ENCODE data around the gene RLBP1. TPM values are rescaled to one million over a fixed set of nuclear protein-coding genes. Genes with fewer than 3 reads are reported as not detected.

Gene RLBP1
- total and polyA plus RNA-seq, 2 of the 4 experiments (the other 2 are of a cell fraction) = not detected

DNA sequence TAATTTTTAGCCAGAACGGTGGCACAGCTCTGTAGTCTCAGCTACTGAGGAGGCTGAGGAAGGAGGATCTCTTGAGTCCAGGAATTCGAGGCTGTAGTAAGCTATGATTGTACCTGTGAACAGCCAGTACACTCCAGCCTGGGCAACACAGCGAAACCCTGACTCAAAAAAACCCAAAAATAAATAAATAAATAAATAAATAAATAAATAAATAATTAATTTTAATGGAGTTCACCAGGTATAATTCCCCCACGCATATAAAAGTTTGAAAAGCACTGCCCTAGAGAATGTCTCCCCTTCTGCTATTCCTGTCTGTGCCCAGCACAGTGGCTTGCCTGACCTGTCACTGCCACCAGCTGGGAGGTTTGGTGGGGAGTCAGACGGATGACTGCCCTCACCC is 4.2 kb upstream of the RLBP1 start:
- intact Hi-C loops (cut with micrococcal nuclease) (no loop called here), dilution Hi-C loops (cut with HindIII; ENCODE audit: low sequenced_read_pairs, unreplicated experiment) (no loop called here), in situ Hi-C loops (cut with MboI; ENCODE audit: low sequenced_read_pairs) (no loop called here)
- H3K79me1 ChIP-seq (ENCODE audit: low read depth in 1 of 2, low read length in 2 of 2) = no peaks in the 10 kb centered on the region
- ChIA-PET POLR2A (ENCODE audit: unreplicated experiment) (no interaction called here), CTCF (interaction anchor here (1.2 kb wide), 1 partner anchor 18 kb away, joined by 4 read pairs; no protein-coding TSS in a partner anchor)
- no peak overlapping the region for H3K14ac ChIP-seq (replicated peaks; ENCODE audit: low read depth, low read length)
- no CpG with 5 or more reads among the region's 5 CpGs for WGBS, 2 experiments (ENCODE audit: extremely low coverage in 2 of 2, insufficient read length in 1 of 2)
- no peak overlapping the region for H2BK120ac ChIP-seq (ENCODE audit: low read depth, low read length)
- H3K4me1 ChIP-seq (ENCODE audit: control insufficient read depth, insufficient read depth, low read length) = peaks cover 4% of the 10 kb centered on the region; the same call in 1 of the 2 replicates
- H2BK20ac ChIP-seq (ENCODE audit: low read depth, low read length) = no peak overlapping the region
- H2BK15ac ChIP-seq (ENCODE audit: low read depth, low read length) = no peak overlapping the region
- no peak overlapping the region for H4K5ac ChIP-seq (ENCODE audit: low read depth, low read length)
- H3K4me3 ChIP-seq (ENCODE audit: insufficient read depth, low read depth, low read length) = no peak overlapping the region
- no peak overlapping the region for H3K23ac ChIP-seq (ENCODE audit: low read depth, low read length)
- H4K20me1 ChIP-seq (ENCODE audit: insufficient read depth, low read length) = no peaks in the 10 kb centered on the region
- no TSS peak for BruUV-seq (replicated peaks)
- no peak overlapping the region for H3K9ac ChIP-seq (ENCODE audit: low read depth, low read length)
- H3K27me3 ChIP-seq (ENCODE audit: control insufficient read depth, insufficient read depth, low read length) = no peaks in the 10 kb centered on the region; the same call in 1 of the 2 replicates
- no peak overlapping the region for H3K56ac ChIP-seq (ENCODE audit: extremely low read depth, insufficient read depth, low read length)
- peak overlapping the region; percentile 66 for H2AK9ac ChIP-seq (replicated peaks; ENCODE audit: low read depth, low read length, poor library complexity)
- ATAC-seq (ENCODE audit: low read depth) (no peak), DNase-seq (no peak)
- H3K18ac ChIP-seq (ENCODE audit: low read depth, low read length) = no peak overlapping the region
- no peak overlapping the region for H3K4ac ChIP-seq (ENCODE audit: low read depth, low read length)
- H3K9me3 ChIP-seq (ENCODE audit: control insufficient read depth, insufficient read depth, low read length) = no peaks in the 10 kb centered on the region
- H4K91ac ChIP-seq (ENCODE audit: insufficient read depth, low read depth, low read length) = no peak overlapping the region
- H3K4me2 ChIP-seq (ENCODE audit: low read depth, low read length) = no peak overlapping the region
- no peak overlapping the region for H2AK5ac ChIP-seq (ENCODE audit: low read depth, low read length)
- no peak overlapping the region for H2BK5ac ChIP-seq (ENCODE audit: low read depth, low read length, poor library complexity, severe bottlenecking)
- no peak overlapping the region for H4K8ac ChIP-seq (ENCODE audit: low read depth in 2 of 2, low read length in 2 of 2)
- H3K27ac ChIP-seq (ENCODE audit: insufficient read depth, low read length) = no peak overlapping the region
- no peaks in the 10 kb centered on the region for H3K9me1 ChIP-seq (ENCODE audit: insufficient read depth, low read length)
- no peak overlapping the region for H2AFZ ChIP-seq (replicated peaks; ENCODE audit: low read length, poor library complexity)
- no peaks in the 10 kb centered on the region for H3K36me3 ChIP-seq (ENCODE audit: control insufficient read depth, insufficient read depth, low read length)
- TF ChIP-seq CHD1 (IDR thresholded peaks at IDR 0.05; ENCODE audit: low read depth, low read length) (no peak), FOS (IDR thresholded peaks at IDR 0.05; ENCODE audit: low read depth, low read length) (no peak), SMC3 (IDR thresholded peaks at IDR 0.05; ENCODE audit: low read depth, low read length) (no peak), MAFK (IDR thresholded peaks at IDR 0.05; ENCODE audit: low read depth, low read length) (no peak), RAD21 (IDR thresholded peaks at IDR 0.05; ENCODE audit: low read length) (no peak), MAZ (IDR thresholded peaks at IDR 0.05; ENCODE audit: borderline replicate concordance, low read depth, low read length) (no peak), POLR2A (IDR thresholded peaks at IDR 0.05; ENCODE audit: low read depth, low read length) (no peak), NFE2L2 (IDR thresholded peaks at IDR 0.05; ENCODE audit: low read depth, low read length) (no peak)
